ENCODE data around the gene ANKMY1.

Gene ANKMY1

GRCh38 chr2:240447331-240447730, 110.5 kb downstream of the ANKMY1 start:
- H3K4me3 ChIP-seq (ENCODE audit: insufficient read depth, low read length, poor library complexity, severe bottlenecking) = no peak overlapping the region
- no peak overlapping the region for H3K9ac ChIP-seq (ENCODE audit: low read length)
- no peaks in the 10 kb centered on the region for H3F3A ChIP-seq (ENCODE audit: insufficient read depth)
- no peak overlapping the region for H3K27ac ChIP-seq (ENCODE audit: low read depth, low read length)
- H3K27me3 ChIP-seq (ENCODE audit: low read length) = no peaks in the 10 kb centered on the region
- H3K9me2 ChIP-seq (replicated peaks; ENCODE audit: insufficient read depth, low read length) = no peaks in the 10 kb centered on the region
- H3K79me2 ChIP-seq (ENCODE audit: insufficient read depth, low read length) = no peaks in the 10 kb centered on the region
- no peak for TF ChIP-seq EZH2phosphoT487 (conservative IDR thresholded peaks at IDR 0.05; ENCODE audit: low read length)
- TF ChIP-seq CTCF (IDR thresholded peaks at IDR 0.05; ENCODE audit: insufficient read depth, low read length, poor library complexity, severe bottlenecking) = no peak
- no peaks in the 10 kb centered on the region for H4K20me1 ChIP-seq (ENCODE audit: low read depth, low read length)
- H3K4me2 ChIP-seq (ENCODE audit: low read depth, low read length, poor library complexity, severe bottlenecking) = no peak overlapping the region
- no peaks in the 10 kb centered on the region for H3K9me3 ChIP-seq (ENCODE audit: insufficient read depth, low read length)
- H2AFZ ChIP-seq (ENCODE audit: low read depth, low read length, severe bottlenecking) = no peak overlapping the region
- H3K36me3 ChIP-seq (ENCODE audit: low read length) = no peaks in the 10 kb centered on the region

- TF ChIP-seq CTCF (IDR thresholded peaks at IDR 0.05; ENCODE audit: insufficient read depth, low read length, poor library complexity, severe bottlenecking) (no peak), EZH2phosphoT487 (conservative IDR thresholded peaks at IDR 0.05; ENCODE audit: low read length) (no peak)
- Histone ChIP-seq H3K36me3 (ENCODE audit: low read length) (no peaks in the 10 kb centered on the region), H4K20me1 (ENCODE audit: low read depth, low read length) (no peaks in the 10 kb centered on the region), H3K4me2 (ENCODE audit: low read depth, low read length, poor library complexity, severe bottlenecking) (no peak overlapping the region), H3K9me2 (replicated peaks; ENCODE audit: insufficient read depth, low read length) (no peaks in the 10 kb centered on the region), H3K27ac (ENCODE audit: low read depth, low read length) (no peak overlapping the region), H3K79me2 (ENCODE audit: insufficient read depth, low read length) (no peaks in the 10 kb centered on the region), H3K9me3 (ENCODE audit: insufficient read depth, low read length) (no peaks in the 10 kb centered on the region), H3F3A (ENCODE audit: insufficient read depth) (no peaks in the 10 kb centered on the region), H2AFZ (ENCODE audit: low read depth, low read length, severe bottlenecking) (no peak overlapping the region), H3K4me3 (ENCODE audit: insufficient read depth, low read length, poor library complexity, severe bottlenecking) (no peak overlapping the region), H3K9ac (ENCODE audit: low read length) (no peak overlapping the region), H3K27me3 (ENCODE audit: low read length) (no peaks in the 10 kb centered on the region)
Observed at GRCh38 chr2:240446664-240447175, 111.1 kb downstream of the ANKMY1 start.

DNA sequence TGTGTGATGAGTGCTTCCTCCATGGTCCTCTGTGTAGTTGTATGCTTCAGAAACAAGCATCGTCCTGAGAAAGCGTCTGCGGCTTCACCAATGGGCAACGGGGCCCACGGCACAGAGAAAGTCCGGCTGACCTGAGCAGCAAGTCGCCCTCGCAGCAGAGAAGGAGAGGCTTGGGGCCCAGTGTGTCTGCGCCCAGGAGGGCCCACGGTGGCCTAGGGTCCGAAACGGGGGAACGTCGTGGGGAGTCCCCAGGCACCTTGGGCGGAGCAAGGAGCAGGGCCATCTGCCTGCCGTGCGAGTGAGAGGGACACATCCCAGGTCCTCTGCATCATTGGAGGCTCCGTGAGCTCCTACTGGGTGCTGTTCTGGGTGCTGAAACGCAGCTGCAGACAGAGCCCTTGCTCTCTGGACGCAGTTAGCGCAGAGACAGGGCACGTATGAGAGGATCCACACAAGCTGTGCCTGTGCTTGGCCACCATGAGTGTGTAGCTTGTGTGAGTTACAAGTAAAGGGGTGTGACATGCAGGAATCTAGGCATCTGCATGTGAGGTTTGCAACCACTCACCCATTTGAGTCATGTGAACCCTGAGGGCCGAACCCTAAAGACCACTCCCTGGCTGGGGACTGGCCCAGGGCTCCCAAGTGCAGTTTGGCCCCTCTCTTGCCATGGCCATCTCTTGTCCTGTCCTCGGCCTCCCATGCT, 111.7 kb downstream of the ANKMY1 start:
- Histone ChIP-seq H3K9me2 (replicated peaks; ENCODE audit: insufficient read depth, low read length) (no peaks in the 10 kb centered on the region), H2AFZ (ENCODE audit: low read depth, low read length, severe bottlenecking) (no peak overlapping the region), H3K4me3 (ENCODE audit: insufficient read depth, low read length, poor library complexity, severe bottlenecking) (no peak overlapping the region), H3F3A (ENCODE audit: insufficient read depth) (no peaks in the 10 kb centered on the region), H3K9ac (ENCODE audit: low read length) (no peak overlapping the region), H3K79me2 (ENCODE audit: insufficient read depth, low read length) (no peaks in the 10 kb centered on the region), H3K9me3 (ENCODE audit: insufficient read depth, low read length) (no peaks in the 10 kb centered on the region), H3K4me2 (ENCODE audit: low read depth, low read length, poor library complexity, severe bottlenecking) (no peak overlapping the region), H3K27me3 (ENCODE audit: low read length) (no peaks in the 10 kb centered on the region), H3K27ac (ENCODE audit: low read depth, low read length) (no peak overlapping the region), H4K20me1 (ENCODE audit: low read depth, low read length) (no peaks in the 10 kb centered on the region), H3K36me3 (ENCODE audit: low read length) (no peaks in the 10 kb centered on the region)
- TF ChIP-seq CTCF (IDR thresholded peaks at IDR 0.05; ENCODE audit: insufficient read depth, low read length, poor library complexity, severe bottlenecking) (no peak), EZH2phosphoT487 (conservative IDR thresholded peaks at IDR 0.05; ENCODE audit: low read length) (no peak)

Measured in SU-DHL-6 (cell line).